MM.1S (cell line): ENCODE measurements around the gene MYL9.

ENCODE experiments used
- DNase-seq: peaks from one replicate; pipeline ENCODE4 v3.0.0-alpha.2; 2015
- H2AFZ ChIP-seq: fragments of 300-600 bp; sonication (generic); 2 replicates; pipeline ENCODE4 v1.6.0; 2016; ENCODE audit warnings: antibody characterized with exemption, low read length
- H3F3A ChIP-seq: fragments of 300-600 bp; sonication (generic); 2 replicates; pipeline ENCODE4 v1.6.1; 2016; ENCODE audit warnings: mild to moderate bottlenecking, antibody characterized with exemption, low read length, moderate library complexity, mixed read lengths; ENCODE audit not compliant: insufficient read depth
- H3K27ac ChIP-seq: fragments of 300-600 bp; sonication (generic); 2 replicates; pipeline ENCODE4 v1.5.1; 2016; ENCODE audit warnings: mild to moderate bottlenecking, low read length
- H3K27me3 ChIP-seq: fragments of 300-600 bp; sonication (generic); replicated peaks from 2 replicates; pipeline ENCODE4 v1.6.0; 2016; ENCODE audit warnings: low read length; ENCODE audit not compliant: insufficient read depth
- H3K36me3 ChIP-seq: fragments of 300-600 bp; sonication (generic); replicated peaks from 2 replicates; pipeline ENCODE4 v1.6.1; 2016; ENCODE audit warnings: mild to moderate bottlenecking, low read length, mixed read lengths; ENCODE audit not compliant: insufficient read depth
- H3K4me1 ChIP-seq: fragments of 300-600 bp; sonication (generic); 2 replicates; pipeline ENCODE4 v1.6.1; 2016; ENCODE audit warnings: low read length, mixed read lengths
- H3K4me2 ChIP-seq: fragments of 300-600 bp; sonication (generic); 2 replicates; pipeline ENCODE4 v1.6.0; 2016; ENCODE audit warnings: low read depth, low read length
- H3K4me3 ChIP-seq: fragments of 300-600 bp; sonication (generic); 2 replicates; pipeline ENCODE4 v1.5.1; 2016; ENCODE audit warnings: low read length, mixed read lengths
- H3K79me2 ChIP-seq: fragments of 300-600 bp; sonication (generic); 2 replicates; pipeline ENCODE4 v1.6.1; 2016; ENCODE audit warnings: mixed run types, low read length, mixed read lengths
- H3K9ac ChIP-seq: fragments of 300-600 bp; sonication (generic); 2 replicates; pipeline ENCODE4 v1.6.1; 2016; ENCODE audit warnings: low read length, mixed read lengths
- H3K9me2 ChIP-seq: fragments of 300-600 bp; sonication (generic); replicated peaks from 2 replicates; pipeline ENCODE4 v1.6.1; 2016; ENCODE audit warnings: mild to moderate bottlenecking, low read length, mixed read lengths; ENCODE audit not compliant: insufficient read depth
- H3K9me3 ChIP-seq: fragments of 300-600 bp; sonication (generic); replicated peaks from 2 replicates; pipeline ENCODE4 v1.6.1; 2016; ENCODE audit warnings: mild to moderate bottlenecking, low read length, mixed read lengths; ENCODE audit not compliant: insufficient read depth
- H4K20me1 ChIP-seq: fragments of 300-600 bp; sonication (generic); 2 replicates; pipeline ENCODE4 v1.6.1; 2016; ENCODE audit warnings: mild to moderate bottlenecking, low read length, moderate library complexity, mixed read lengths; ENCODE audit not compliant: insufficient read depth
- CTCF ChIP-seq: fragments of 300-600 bp; sonication (generic); IDR thresholded peaks from 2 replicates; pipeline ENCODE4 v1.5.1; 2016; ENCODE audit warnings: antibody characterized with exemption, low read length, mixed read lengths
- EZH2 ChIP-seq: fragments of 300-600 bp; sonication (generic); optimal IDR thresholded peaks from 2 replicates; pipeline ENCODE3; 2017; ENCODE audit warnings: low read depth, mild to moderate bottlenecking, antibody characterized with exemption, low read length, mixed read lengths
- EZH2phosphoT487 ChIP-seq: fragments of 300-600 bp; sonication (generic); IDR thresholded peaks from 2 replicates; pipeline ENCODE4 v1.6.1; 2018; ENCODE audit warnings: antibody characterized with exemption, low read length

Gene MYL9

GRCh38 chr20:36532388-36532787, 8.9 kb upstream of the MYL9 start:
- no peak overlapping the region for H3K27ac ChIP-seq
- H3K9me2 ChIP-seq = no peaks in the 10 kb centered on the region
- H3K9ac ChIP-seq = no peak overlapping the region
- H3K9me3 ChIP-seq = no peaks in the 10 kb centered on the region
- no peaks in the 10 kb centered on the region for H3K27me3 ChIP-seq
- peaks cover 4% of the 10 kb centered on the region for H3K4me1 ChIP-seq
- H3K4me2 ChIP-seq = no peak overlapping the region
- H2AFZ ChIP-seq = no peak overlapping the region
- H3K4me3 ChIP-seq = no peak overlapping the region
- DNase-seq = no peak
- TF ChIP-seq CTCF = no peak
- no peak for TF ChIP-seq EZH2
- TF ChIP-seq EZH2phosphoT487 = no peak
- no peaks in the 10 kb centered on the region for H3K36me3 ChIP-seq
- H4K20me1 ChIP-seq = no peaks in the 10 kb centered on the region
- H3F3A ChIP-seq = no peaks in the 10 kb centered on the region
- H3K79me2 ChIP-seq = no peaks in the 10 kb centered on the region

GRCh38 chr20:36532822-36533221, 8.5 kb upstream of the MYL9 start:
- no peaks in the 10 kb centered on the region for H3K9me3 ChIP-seq
- H4K20me1 ChIP-seq = no peaks in the 10 kb centered on the region
- no peak overlapping the region for H2AFZ ChIP-seq
- H3K9me2 ChIP-seq = no peaks in the 10 kb centered on the region
- no peaks in the 10 kb centered on the region for H3K27me3 ChIP-seq
- H3K9ac ChIP-seq = no peak overlapping the region
- no peak overlapping the region for H3K27ac ChIP-seq
- TF ChIP-seq EZH2phosphoT487 (no peak), EZH2 (no peak), CTCF (no peak)
- no peaks in the 10 kb centered on the region for H3F3A ChIP-seq
- no peaks in the 10 kb centered on the region for H3K36me3 ChIP-seq
- H3K79me2 ChIP-seq = no peaks in the 10 kb centered on the region
- no peak overlapping the region for H3K4me2 ChIP-seq
- DNase-seq = no peak
- no peak overlapping the region for H3K4me3 ChIP-seq
- H3K4me1 ChIP-seq = peaks cover 4% of the 10 kb centered on the region

- H3K4me2 ChIP-seq = no peak overlapping the region
- no peak for DNase-seq
- no peak overlapping the region for H3K27ac ChIP-seq
- H3K79me2 ChIP-seq = no peaks in the 10 kb centered on the region
- H4K20me1 ChIP-seq = no peaks in the 10 kb centered on the region
- H3K9me2 ChIP-seq = no peaks in the 10 kb centered on the region
- H2AFZ ChIP-seq = no peak overlapping the region
- H3K4me3 ChIP-seq = no peak overlapping the region
- no peak for TF ChIP-seq EZH2phosphoT487
- H3K4me1 ChIP-seq = no peaks in the 10 kb centered on the region
- 0 out of 2 replicates have a peak, but pooled peaks cover 3% of the 10 kb centered on the region for H3F3A ChIP-seq
- no peaks in the 10 kb centered on the region for H3K27me3 ChIP-seq
- no peaks in the 10 kb centered on the region for H3K36me3 ChIP-seq
- no peaks in the 10 kb centered on the region for H3K9me3 ChIP-seq
- no peak overlapping the region for H3K9ac ChIP-seq
Observed at GRCh38 chr20:36538026-36538722, 3.1 kb upstream of the MYL9 start.

GRCh38 chr20:36540551-36541211, 638 bp upstream of the MYL9 start:
- Histone ChIP-seq H3K36me3 (no peaks in the 10 kb centered on the region), H3K4me3 (no peak overlapping the region), H3K27me3 (no peaks in the 10 kb centered on the region), H2AFZ (no peak overlapping the region), H3K79me2 (no peaks in the 10 kb centered on the region), H3K9ac (no peak overlapping the region), H3K4me2 (peak overlapping the region; percentile 24; the same call in 1 of the 2 replicates), H4K20me1 (no peaks in the 10 kb centered on the region), H3F3A (0 out of 2 replicates have a peak, but pooled peaks cover 3% of the 10 kb centered on the region), H3K27ac (no peak overlapping the region), H3K9me3 (no peaks in the 10 kb centered on the region), H3K9me2 (no peaks in the 10 kb centered on the region), H3K4me1 (no peaks in the 10 kb centered on the region)
- no peak for DNase-seq
- no peak for TF ChIP-seq EZH2phosphoT487
- TF ChIP-seq CTCF = no peak
